ENCODE measurements around the gene ENGASE.

DNA sequence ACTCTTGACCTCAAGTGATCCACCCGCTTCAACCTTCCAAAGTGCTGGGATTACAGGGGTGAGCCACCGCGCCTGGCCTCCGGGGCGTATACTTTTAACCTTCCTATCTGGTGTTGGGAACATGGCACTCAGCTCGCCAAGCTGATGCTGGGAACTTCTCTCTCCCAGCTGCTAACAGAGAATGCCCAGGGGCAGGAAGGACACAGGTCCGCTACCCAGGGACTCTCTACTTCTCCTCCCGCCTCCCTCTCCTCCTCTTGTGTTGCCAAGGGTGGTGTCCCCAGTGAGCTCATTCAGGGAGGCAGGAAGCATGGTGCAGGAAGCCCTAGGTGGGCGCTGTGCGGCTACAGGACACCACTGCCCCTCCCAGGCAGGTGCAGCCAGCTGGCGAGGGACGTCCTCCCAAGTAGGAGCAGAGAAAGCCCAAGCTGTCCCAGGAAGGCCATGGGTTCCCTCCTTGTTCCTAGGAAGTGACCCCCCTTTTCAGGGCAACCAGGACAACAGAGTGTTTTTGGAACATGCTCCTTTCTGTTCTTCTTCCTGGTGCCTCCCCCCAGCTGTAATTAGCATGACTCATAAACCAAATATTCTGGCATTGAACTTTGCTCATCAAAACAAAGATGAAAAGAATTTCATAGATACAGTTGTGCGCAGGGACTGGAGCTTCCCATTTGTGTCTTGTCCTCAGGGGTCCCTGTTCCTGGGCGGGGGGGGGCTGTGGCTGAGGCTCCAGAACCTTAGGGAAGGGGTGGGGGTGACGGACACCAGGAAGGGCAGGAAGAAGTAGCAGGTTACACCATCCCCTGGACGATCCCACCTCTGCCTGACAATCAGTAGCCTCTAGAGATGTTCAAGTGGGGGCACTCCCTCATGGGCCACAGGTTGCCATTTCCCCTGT is 48.0 kb upstream of the ENGASE start:
- TF ChIP-seq, protein P1, sequence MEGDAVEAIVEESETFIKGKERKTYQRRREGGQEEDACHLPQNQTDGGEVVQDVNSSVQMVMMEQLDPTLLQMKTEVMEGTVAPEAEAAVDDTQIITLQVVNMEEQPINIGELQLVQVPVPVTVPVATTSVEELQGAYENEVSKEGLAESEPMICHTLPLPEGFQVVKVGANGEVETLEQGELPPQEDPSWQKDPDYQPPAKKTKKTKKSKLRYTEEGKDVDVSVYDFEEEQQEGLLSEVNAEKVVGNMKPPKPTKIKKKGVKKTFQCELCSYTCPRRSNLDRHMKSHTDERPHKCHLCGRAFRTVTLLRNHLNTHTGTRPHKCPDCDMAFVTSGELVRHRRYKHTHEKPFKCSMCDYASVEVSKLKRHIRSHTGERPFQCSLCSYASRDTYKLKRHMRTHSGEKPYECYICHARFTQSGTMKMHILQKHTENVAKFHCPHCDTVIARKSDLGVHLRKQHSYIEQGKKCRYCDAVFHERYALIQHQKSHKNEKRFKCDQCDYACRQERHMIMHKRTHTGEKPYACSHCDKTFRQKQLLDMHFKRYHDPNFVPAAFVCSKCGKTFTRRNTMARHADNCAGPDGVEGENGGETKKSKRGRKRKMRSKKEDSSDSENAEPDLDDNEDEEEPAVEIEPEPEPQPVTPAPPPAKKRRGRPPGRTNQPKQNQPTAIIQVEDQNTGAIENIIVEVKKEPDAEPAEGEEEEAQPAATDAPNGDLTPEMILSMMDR (IDR thresholded peaks at IDR 0.05), result no peak
- TF ChIP-seq POLR2A (IDR thresholded peaks at IDR 0.05), result peak in 1 of 3 donors; percentile 13

Data from body of pancreas (tissue), 4 donors.